GM12801 (cell line): ENCODE results near the gene ADCY2.

Experiments used
- CTCF ChIP-seq: IDR thresholded peaks from one replicate; pipeline ENCODE4 v1.5.1; 2011; ENCODE audit warnings: control low read depth; ENCODE audit not compliant: insufficient read length; ENCODE audit errors: extremely low read depth

ADCY2 gene

GRCh38 chr5:7642029-7642428 lies 246.1 kb downstream of the ADCY2 start:
- TF ChIP-seq CTCF = no peak

- TF ChIP-seq CTCF = no peak
Measured at GRCh38 chr5:7644723-7645122, 248.8 kb downstream of the ADCY2 start.

GRCh38 chr5:7650755-7651154 lies 254.8 kb downstream of the ADCY2 start:
- no peak for TF ChIP-seq CTCF

GRCh38 chr5:7653046-7653445 lies 257.1 kb downstream of the ADCY2 start:
- TF ChIP-seq CTCF = no peak

- TF ChIP-seq CTCF = no peak
Measured at GRCh38 chr5:7657153-7657552, 261.2 kb downstream of the ADCY2 start.

GRCh38 chr5:7659420-7659819 lies 263.5 kb downstream of the ADCY2 start:
- no peak for TF ChIP-seq CTCF

GRCh38 chr5:7662289-7662688 lies 266.4 kb downstream of the ADCY2 start:
- no peak for TF ChIP-seq CTCF

- TF ChIP-seq CTCF = no peak
Measured at GRCh38 chr5:7663808-7664207, 267.9 kb downstream of the ADCY2 start.
